ENCODE results near the gene GASK1A. TPM values are rescaled to one million over a fixed set of nuclear protein-coding genes. Genes with fewer than 3 reads are reported as not detected.

Gene GASK1A
- total and polyA plus RNA-seq, 4 donors = 0.79 to 22.8 (median 4.6) TPM

DNA sequence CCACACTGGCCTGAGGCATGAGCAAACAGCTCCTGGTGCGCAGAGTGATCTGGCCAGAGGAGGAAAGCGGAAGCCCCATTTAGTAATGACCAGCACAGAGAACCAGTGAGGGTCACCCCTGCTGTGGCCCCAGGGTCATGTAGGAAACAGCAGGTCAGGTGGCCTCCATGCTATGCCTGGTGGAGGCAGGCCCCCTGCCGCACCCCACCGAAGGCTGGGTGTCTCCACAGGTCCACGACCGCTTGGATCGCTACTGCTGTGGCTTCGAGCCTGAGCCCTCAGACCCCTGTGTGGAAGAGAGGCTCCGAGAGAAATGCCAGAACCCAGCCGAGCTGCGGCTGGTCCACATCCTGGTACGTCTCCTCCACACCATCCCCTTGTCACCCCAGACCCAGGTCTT is 74.2 kb downstream of the GASK1A start:
- H3K4me3 ChIP-seq (ENCODE audit: low read depth in 1 of 3, low read length in 3 of 3) = no peak overlapping the region
- no peak overlapping the region for H3K9ac ChIP-seq (ENCODE audit: low read depth in 1 of 2, low read length in 2 of 2)
- H3K36me3 ChIP-seq (ENCODE audit: control insufficient read depth in 4 of 4, insufficient read depth in 3 of 4, low read depth in 1 of 4, low read length in 3 of 4) = peaks cover 0 to 14% (median 0%) of the 10 kb centered on the region in 4 donors
- no peak overlapping the region for H3K27ac ChIP-seq (ENCODE audit: low read depth in 1 of 2, low read length in 2 of 2)
- H3K27me3 ChIP-seq (ENCODE audit: control insufficient read depth in 4 of 4, insufficient read depth in 4 of 4, low read length in 3 of 4) = no peaks in the 10 kb centered on the region
- DNase-seq (ENCODE audit: low spot score) = peak; percentile 26
- 98% methylated on average over 12 of the region's 12 CpGs for WGBS
- peaks cover 0 to 6% (median 2%) of the 10 kb centered on the region in 4 donors for H3K9me3 ChIP-seq (ENCODE audit: control insufficient read depth in 4 of 4, low read length in 3 of 4)
- TF ChIP-seq REST (IDR thresholded peaks at IDR 0.05) = no peak
- H3K4me1 ChIP-seq (ENCODE audit: control insufficient read depth in 4 of 4, insufficient read depth in 4 of 4, low read length in 3 of 4) = no peaks in the 10 kb centered on the region

DNA sequence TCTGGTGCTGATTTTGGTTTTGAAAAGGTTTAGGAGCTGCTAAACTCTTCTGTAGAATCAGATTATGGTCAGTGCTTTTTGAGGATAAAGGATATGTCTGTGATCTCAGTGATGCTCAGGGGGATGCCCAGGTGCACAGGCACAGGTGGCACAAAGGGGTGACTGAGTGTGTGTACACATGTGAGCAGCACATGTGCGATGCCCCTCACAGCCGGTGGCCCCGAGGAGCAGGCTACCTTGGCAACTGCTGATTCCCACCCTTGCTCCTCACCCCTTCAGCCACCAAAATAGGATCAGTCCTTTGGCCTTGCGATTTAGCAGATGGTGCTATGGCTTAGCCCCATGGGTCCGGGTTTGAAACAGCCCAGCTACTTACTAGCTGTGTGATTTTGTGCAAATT is 75.6 kb downstream of the GASK1A start:
- Histone ChIP-seq H3K36me3 (ENCODE audit: control insufficient read depth in 4 of 4, insufficient read depth in 3 of 4, low read depth in 1 of 4, low read length in 3 of 4) (peaks cover 0 to 16% (median 2%) of the 10 kb centered on the region in 4 donors), H3K9ac (ENCODE audit: low read depth in 1 of 2, low read length in 2 of 2) (no peak overlapping the region), H3K27me3 (ENCODE audit: control insufficient read depth in 4 of 4, insufficient read depth in 4 of 4, low read length in 3 of 4) (no peaks in the 10 kb centered on the region), H3K4me3 (ENCODE audit: low read depth in 1 of 3, low read length in 3 of 3) (no peak overlapping the region), H3K9me3 (ENCODE audit: control insufficient read depth in 4 of 4, low read length in 3 of 4) (peaks cover 0 to 6% (median 0%) of the 10 kb centered on the region in 4 donors), H3K4me1 (ENCODE audit: control insufficient read depth in 4 of 4, insufficient read depth in 4 of 4, low read length in 3 of 4) (no peaks in the 10 kb centered on the region), H3K27ac (ENCODE audit: low read depth in 1 of 2, low read length in 2 of 2) (no peak overlapping the region)
- peak; percentile 10 for DNase-seq (ENCODE audit: low spot score)
- no peak for TF ChIP-seq JUND (IDR thresholded peaks at IDR 0.05)
- no peak for TF ChIP-seq SP1 (IDR thresholded peaks at IDR 0.05)
- TF ChIP-seq RAD21 (IDR thresholded peaks at IDR 0.05) = no peak
- no peak for TF ChIP-seq FOXA1 (IDR thresholded peaks at IDR 0.05)
- TF ChIP-seq TAF1 (conservative IDR thresholded peaks at IDR 0.05) = no peak
- no peak for TF ChIP-seq NR2F2 (IDR thresholded peaks at IDR 0.05)
- TF ChIP-seq, protein P1, sequence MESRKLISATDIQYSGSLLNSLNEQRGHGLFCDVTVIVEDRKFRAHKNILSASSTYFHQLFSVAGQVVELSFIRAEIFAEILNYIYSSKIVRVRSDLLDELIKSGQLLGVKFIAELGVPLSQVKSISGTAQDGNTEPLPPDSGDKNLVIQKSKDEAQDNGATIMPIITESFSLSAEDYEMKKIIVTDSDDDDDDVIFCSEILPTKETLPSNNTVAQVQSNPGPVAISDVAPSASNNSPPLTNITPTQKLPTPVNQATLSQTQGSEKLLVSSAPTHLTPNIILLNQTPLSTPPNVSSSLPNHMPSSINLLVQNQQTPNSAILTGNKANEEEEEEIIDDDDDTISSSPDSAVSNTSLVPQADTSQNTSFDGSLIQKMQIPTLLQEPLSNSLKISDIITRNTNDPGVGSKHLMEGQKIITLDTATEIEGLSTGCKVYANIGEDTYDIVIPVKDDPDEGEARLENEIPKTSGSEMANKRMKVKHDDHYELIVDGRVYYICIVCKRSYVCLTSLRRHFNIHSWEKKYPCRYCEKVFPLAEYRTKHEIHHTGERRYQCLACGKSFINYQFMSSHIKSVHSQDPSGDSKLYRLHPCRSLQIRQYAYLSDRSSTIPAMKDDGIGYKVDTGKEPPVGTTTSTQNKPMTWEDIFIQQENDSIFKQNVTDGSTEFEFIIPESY (IDR thresholded peaks at IDR 0.05) = no peak
- TF ChIP-seq, protein P2, sequence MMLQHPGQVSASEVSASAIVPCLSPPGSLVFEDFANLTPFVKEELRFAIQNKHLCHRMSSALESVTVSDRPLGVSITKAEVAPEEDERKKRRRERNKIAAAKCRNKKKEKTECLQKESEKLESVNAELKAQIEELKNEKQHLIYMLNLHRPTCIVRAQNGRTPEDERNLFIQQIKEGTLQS (IDR thresholded peaks at IDR 0.05) = no peak
- TF ChIP-seq REST (IDR thresholded peaks at IDR 0.05) = no peak
- no peak for TF ChIP-seq GABPA (IDR thresholded peaks at IDR 0.05 in 1 of 2, conservative IDR thresholded peaks at IDR 0.05 in 1 of 2)
- 95% methylated on average over 5 of the region's 5 CpGs for WGBS
